SK-N-SH (cell line): ENCODE results near the gene MUC5B.

ENCODE experiments used
- CHD2 ChIP-seq: fragments of 150-350 bp; IDR thresholded peaks from 2 replicates; pipeline ENCODE4 v1.6.1; 2018; ENCODE audit warnings: low read length; ENCODE audit not compliant: partially characterized antibody
- CTCF ChIP-seq: fragments of 200-600 bp; sonication (generic); IDR thresholded peaks from 2 replicates; pipeline ENCODE4 v1.6.1; 2017; ENCODE audit warnings: antibody characterized with exemption, mild to moderate bottlenecking, moderate library complexity
- EP300 ChIP-seq, 2 experiments: IDR thresholded peaks; 2 replicates each; pipeline versions ENCODE4 v1.4.0 to v1.6.1; 2012; ENCODE audit warnings: borderline replicate concordance in 1 of 2, low read depth in 1 of 2, low read length in 1 of 2
- FOXJ3 ChIP-seq: sonication (generic); formaldehyde crosslinking; IDR thresholded peaks from 2 replicates; pipeline ENCODE4 v1.5.1; 2020; ENCODE audit warnings: mild to moderate bottlenecking, missing genetic modification reagents
- MAX ChIP-seq: IDR thresholded peaks from 2 replicates; pipeline ENCODE4 v1.4.0; 2012; ENCODE audit warnings: low read depth
- PBX3 ChIP-seq: IDR thresholded peaks from 2 replicates; pipeline ENCODE4; 2012
- TAF1 ChIP-seq: IDR thresholded peaks from 2 replicates; pipeline ENCODE4 v1.6.1; 2012; ENCODE audit warnings: low read depth, mild to moderate bottlenecking, low read length, moderate library complexity, borderline replicate concordance
- YY1 ChIP-seq: IDR thresholded peaks from 2 replicates; pipeline ENCODE4 v1.4.0; 2012; ENCODE audit warnings: low read depth, mild to moderate bottlenecking
- ZBTB33 ChIP-seq: IDR thresholded peaks from 2 replicates; pipeline ENCODE4 v1.4.0; 2012; ENCODE audit warnings: low read depth, borderline replicate concordance

- TF ChIP-seq MAX, result no peak
- no peak for TF ChIP-seq CTCF
- no peak for TF ChIP-seq YY1
- no peak for TF ChIP-seq ZBTB33
- no peak for TF ChIP-seq FOXJ3 (CRISPR knock-in tag)
- TF ChIP-seq PBX3, result no peak
- TF ChIP-seq CHD2, result no peak
- TF ChIP-seq EP300 (IDR thresholded peaks at IDR 0.05; ENCODE audit: borderline replicate concordance in 1 of 2, low read depth in 1 of 2, low read length in 1 of 2), result no peak
- no peak for TF ChIP-seq TAF1
Observed at GRCh38 chr11:1225386-1226225, 2.7 kb downstream of the MUC5B start.
